DMS 273 treated with DMSO at 0.1 percent for 48 hours (cell line): Measurements from ENCODE around the gene CIRBP.
"Not testable (repeated sequence)": the region's sequence is repeated elsewhere in the genome, so short reads cannot be mapped to it uniquely, and the experiment has no call there.

Experiments
- DNase-seq: peaks from one replicate; lab custom pipeline; 2025; lab: John Stamatoyannopoulos, UW

CIRBP gene

GRCh38 chr19:1291761-1292418 lies 22.8 kb downstream of the CIRBP start:
- no peak for DNase-seq

GRCh38 chr19:1292419-1293151 lies 23.5 kb downstream of the CIRBP start:
- no peak for DNase-seq

- DNase-seq = no peak
Observed at GRCh38 chr19:1293782-1294604, 24.9 kb downstream of the CIRBP start.

- DNase-seq = no peak
Observed at GRCh38 chr19:1294688-1295087, 25.6 kb downstream of the CIRBP start.

GRCh38 chr19:1295169-1296012 lies 26.3 kb downstream of the CIRBP start:
- no peak for DNase-seq

GRCh38 chr19:1296078-1296477 lies 26.9 kb downstream of the CIRBP start:
- no peak for DNase-seq

- DNase-seq = no peak
Observed at GRCh38 chr19:1296575-1297271, 27.6 kb downstream of the CIRBP start.

GRCh38 chr19:1298235-1298634 lies 29.1 kb downstream of the CIRBP start:
- DNase-seq = no peak

- DNase-seq = no peak
Observed at GRCh38 chr19:1299801-1300200, 30.7 kb downstream of the CIRBP start.

- DNase-seq = no peak
Observed at GRCh38 chr19:1300744-1301490, 31.8 kb downstream of the CIRBP start.

GRCh38 chr19:1302533-1303239 lies 33.6 kb downstream of the CIRBP start:
- no peak for DNase-seq

GRCh38 chr19:1304197-1304924 lies 35.2 kb downstream of the CIRBP start:
- DNase-seq = no peak

- not testable (repeated sequence) for DNase-seq
Observed at GRCh38 chr19:1305354-1305753, 36.2 kb downstream of the CIRBP start.

GRCh38 chr19:1307320-1307719 lies 38.2 kb downstream of the CIRBP start:
- no peak for DNase-seq

- no peak for DNase-seq
Observed at GRCh38 chr19:1307755-1308303, 38.7 kb downstream of the CIRBP start.

GRCh38 chr19:1308718-1309117 lies 39.6 kb downstream of the CIRBP start:
- DNase-seq = no peak

GRCh38 chr19:1309977-1310852 lies 41.1 kb downstream of the CIRBP start:
- DNase-seq = no peak

GRCh38 chr19:1310853-1311180 lies 41.7 kb downstream of the CIRBP start:
- no peak for DNase-seq
